NT2/D1 (cell line): ENCODE results near the gene CENPX.

ENCODE experiments used
- SUZ12 ChIP-seq: IDR thresholded peaks from 2 replicates; pipeline ENCODE4 v1.6.1; 2011; ENCODE audit not compliant: insufficient read length, insufficient read depth; ENCODE audit errors: extremely low read depth
- YY1 ChIP-seq: IDR thresholded peaks from 2 replicates; pipeline ENCODE4 v1.6.1; 2011; ENCODE audit not compliant: insufficient read length, insufficient read depth

GRCh38 chr17:82053130-82053529, 30.5 kb upstream of the CENPX start:
- no peak for TF ChIP-seq SUZ12
- TF ChIP-seq YY1, result no peak
